ENCODE measurements around the gene TMEM97. TPM values are rescaled to one million over a fixed set of nuclear protein-coding genes. Genes with fewer than 3 reads are reported as not detected.
A peak's percentile ranks its signal among the peaks of the same experiment; 100 is the strongest.

The TMEM97 gene
- total RNA-seq, 1 donor from 2014 or later: 60.5 TPM

GRCh38 chr17:28315846-28316705 lies 2.9 kb upstream of the TMEM97 start:
- no peaks in the 10 kb centered on the region for H3K27me3 Mint-ChIP-seq (ENCODE audit: unreplicated experiment)
- no peaks in the 10 kb centered on the region for H3K9me3 Mint-ChIP-seq (ENCODE audit: unreplicated experiment)
- H3K36me3 Mint-ChIP-seq (ENCODE audit: unreplicated experiment): no peaks in the 10 kb centered on the region
- H3K27ac Mint-ChIP-seq (ENCODE audit: unreplicated experiment): no peak overlapping the region
- H3K4me1 Mint-ChIP-seq (ENCODE audit: unreplicated experiment): peaks cover 33% of the 10 kb centered on the region
- H3K4me3 Mint-ChIP-seq (ENCODE audit: unreplicated experiment): no peak overlapping the region
- no peak for DNase-seq (ENCODE audit: extremely low spot score, unreplicated experiment)
- no peak for TF ChIP-seq CTCF (IDR thresholded peaks at IDR 0.05)

DNA sequence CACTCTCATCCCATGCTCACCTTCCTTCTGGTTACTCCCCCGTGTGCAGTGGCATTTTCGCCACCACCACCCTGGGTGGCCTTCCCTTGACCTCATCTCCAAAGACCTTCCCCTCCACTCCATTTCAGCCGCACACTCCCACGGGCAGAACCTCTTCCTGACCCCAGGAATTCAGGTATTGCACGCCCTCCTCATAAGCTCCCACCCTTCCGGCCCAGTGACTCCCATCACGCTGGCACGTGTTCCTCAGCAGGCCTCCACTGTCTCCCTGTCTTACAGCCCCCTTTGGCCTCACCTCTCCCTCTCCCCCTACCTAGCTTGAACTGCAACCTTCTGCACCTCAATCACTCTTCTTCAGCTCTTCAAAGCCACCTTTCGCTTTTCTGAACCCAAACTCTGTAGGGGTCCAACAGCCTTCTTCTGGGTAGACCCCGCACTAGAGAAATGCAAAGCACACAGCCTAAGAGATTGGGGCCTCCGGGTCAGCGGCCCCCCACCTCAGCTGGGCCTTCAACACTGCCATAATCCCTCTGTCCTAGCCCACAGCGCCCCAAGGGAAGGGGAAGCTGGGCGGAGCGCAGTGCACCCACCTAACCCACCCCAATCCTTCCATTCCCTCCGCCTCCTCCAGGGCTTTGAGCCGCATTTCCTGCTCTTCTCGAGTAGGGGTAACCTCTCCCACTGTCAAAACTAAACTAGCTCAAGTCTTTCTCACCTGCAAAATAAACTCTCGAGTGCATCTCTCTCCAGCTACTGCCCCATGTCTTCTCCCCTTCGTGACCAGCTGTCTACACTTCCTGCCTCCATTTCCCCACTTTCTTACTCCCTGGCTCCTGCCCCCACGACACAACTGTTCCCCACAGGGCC lies 1.7 kb upstream of the TMEM97 start:
- Mint-ChIP-seq H3K9me3 (ENCODE audit: unreplicated experiment) (no peaks in the 10 kb centered on the region), H3K27me3 (ENCODE audit: unreplicated experiment) (no peaks in the 10 kb centered on the region), H3K36me3 (ENCODE audit: unreplicated experiment) (no peaks in the 10 kb centered on the region), H3K4me3 (ENCODE audit: unreplicated experiment) (peak overlapping the region; percentile 90), H3K4me1 (ENCODE audit: unreplicated experiment) (peaks cover 41% of the 10 kb centered on the region), H3K27ac (ENCODE audit: unreplicated experiment) (no peak overlapping the region)
- no peak for DNase-seq (ENCODE audit: extremely low spot score, unreplicated experiment)
- TF ChIP-seq CTCF (IDR thresholded peaks at IDR 0.05): no peak

- H3K4me3 Mint-ChIP-seq (ENCODE audit: unreplicated experiment): peak overlapping the region; percentile 90
- no peak for DNase-seq (ENCODE audit: extremely low spot score, unreplicated experiment)
- H3K4me1 Mint-ChIP-seq (ENCODE audit: unreplicated experiment): peaks cover 45% of the 10 kb centered on the region
- no peaks in the 10 kb centered on the region for H3K36me3 Mint-ChIP-seq (ENCODE audit: unreplicated experiment)
- no peaks in the 10 kb centered on the region for H3K9me3 Mint-ChIP-seq (ENCODE audit: unreplicated experiment)
- H3K27ac Mint-ChIP-seq (ENCODE audit: unreplicated experiment): peak overlapping the region; percentile 81
- no peaks in the 10 kb centered on the region for H3K27me3 Mint-ChIP-seq (ENCODE audit: unreplicated experiment)
- TF ChIP-seq CTCF (IDR thresholded peaks at IDR 0.05): no peak
Measured at GRCh38 chr17:28317966-28318758, 838 bp upstream of the TMEM97 start.

- Mint-ChIP-seq H3K27me3 (ENCODE audit: unreplicated experiment) (no peaks in the 10 kb centered on the region), H3K4me3 (ENCODE audit: unreplicated experiment) (peak overlapping the region; percentile 90), H3K9me3 (ENCODE audit: unreplicated experiment) (no peaks in the 10 kb centered on the region), H3K36me3 (ENCODE audit: unreplicated experiment) (no peaks in the 10 kb centered on the region), H3K4me1 (ENCODE audit: unreplicated experiment) (peaks cover 48% of the 10 kb centered on the region), H3K27ac (ENCODE audit: unreplicated experiment) (peak overlapping the region; percentile 81)
- no peak for TF ChIP-seq CTCF (IDR thresholded peaks at IDR 0.05)
- DNase-seq (ENCODE audit: extremely low spot score, unreplicated experiment): no peak
Measured at GRCh38 chr17:28319598-28319935, 567 bp downstream of the TMEM97 start.
